Kidney (tissue), 14 donors: ENCODE data around the gene PSORS1C1. TPM values are rescaled to one million over a fixed set of nuclear protein-coding genes. Genes with fewer than 3 reads are reported as not detected.
A peak's percentile ranks its signal among the peaks of the same experiment; 100 is the strongest.

Experiments used
- DNase-seq, 5 donors: peaks; one replicate each; pipeline ENCODE4 v3.0.0-alpha.2; 2013 to 2020
- FAIRE-seq: peaks from 2 replicates; lab custom pipeline; 2012; peaks lifted over from hg19 to GRCh38; lab: Jason Lieb, UNC
- H3K27ac ChIP-seq, 2 donors: one replicate each; pipeline ENCODE4 v1.7.0; 2013; ENCODE audit warnings: low read depth in 2 of 2, low read length in 2 of 2, inconsistent platforms in 1 of 2
- H3K27me3 ChIP-seq: one replicate; pipeline ENCODE4 v1.7.1; 2013; ENCODE audit warnings: low read length, inconsistent platforms; ENCODE audit not compliant: control insufficient read depth, insufficient read depth
- H3K36me3 ChIP-seq, 3 donors: one replicate each; pipeline versions ENCODE4 v1.7.0 to v1.7.1; 2013; ENCODE audit warnings: low read length in 3 of 3, control low read depth in 1 of 3, inconsistent platforms in 1 of 3; ENCODE audit not compliant: insufficient read depth in 3 of 3, control insufficient read depth in 2 of 3
- H3K4me1 ChIP-seq, 3 donors: one replicate each; pipeline versions ENCODE4 v1.7.0 to v1.7.1; 2013; ENCODE audit warnings: low read length in 3 of 3, inconsistent platforms in 1 of 3, low read depth in 1 of 3; ENCODE audit not compliant: control insufficient read depth in 2 of 3, insufficient read depth in 2 of 3
- H3K4me3 ChIP-seq, 3 donors: one replicate each; pipeline versions ENCODE4 v1.7.0 to v1.8.1; 2013; ENCODE audit warnings: low read length in 3 of 3, control low read depth in 1 of 3, inconsistent platforms in 1 of 3
- H3K9ac ChIP-seq, 3 donors: one replicate each; pipeline versions ENCODE4 v1.7.0 to v1.7.1; 2013; ENCODE audit warnings: low read length in 3 of 3, control low read depth in 1 of 3, inconsistent platforms in 1 of 3
- H3K9me3 ChIP-seq, 3 donors: one replicate each; pipeline versions ENCODE4 v1.7.0 to v1.7.1; 2013; ENCODE audit warnings: low read length in 3 of 3, control low read depth in 1 of 3, inconsistent platforms in 1 of 3; ENCODE audit not compliant: control insufficient read depth in 2 of 3, insufficient read depth in 1 of 3
- intact Hi-C: fragments of 100-400 bp; cut with DNase I; formaldehyde crosslinking; loops from one replicate; pipeline ENCODE4 v1.11.1; 2022
- polyA plus RNA-seq: library from polyadenylated mRNA; stranded (reverse); fragments of 350-450 nt; fragmentation: Illumina TruSeq; extraction: RNeasy Lipid Tissue Mini Kit (QIAGEN cat#74804); gene quantifications from one replicate; pipeline ENCODE4 v1.2.3, GENCODE V29; 2014; ENCODE audit warnings: low read depth, low replicate concordance; ENCODE audit not compliant: insufficient read depth
- total RNA-seq: library from RNA; stranded (reverse); fragmentation: NEBNext Ultra II Directional; extraction: Animal tissue kit (Norgen Biotek cat#: 25700); gene quantifications from one replicate; pipeline ENCODE4 v1.2.1, GENCODE V29; 2021
- TF ChIP-seq, protein P1 (sequence below): IDR thresholded peaks from 3 replicates; pipeline ENCODE4 v1.5.1; 2012; ENCODE audit warnings: mild to moderate bottlenecking, moderate library complexity, borderline replicate concordance; ENCODE audit not compliant: insufficient read depth; ENCODE audit errors: extremely low read depth
- donor health status: control.
- donor health status: control.
- donor health status: control.
- donor health status: control.
- donor health status: control.
- donor health status: DM: yes; HTN: yes; CAD: no.
- donor health status: Normal renal cell carcinoma (clear cell type).

Gene PSORS1C1
- total and polyA plus RNA-seq, 2 donors from 2014 or later, result 2.1 to 3.6 TPM

DNA sequence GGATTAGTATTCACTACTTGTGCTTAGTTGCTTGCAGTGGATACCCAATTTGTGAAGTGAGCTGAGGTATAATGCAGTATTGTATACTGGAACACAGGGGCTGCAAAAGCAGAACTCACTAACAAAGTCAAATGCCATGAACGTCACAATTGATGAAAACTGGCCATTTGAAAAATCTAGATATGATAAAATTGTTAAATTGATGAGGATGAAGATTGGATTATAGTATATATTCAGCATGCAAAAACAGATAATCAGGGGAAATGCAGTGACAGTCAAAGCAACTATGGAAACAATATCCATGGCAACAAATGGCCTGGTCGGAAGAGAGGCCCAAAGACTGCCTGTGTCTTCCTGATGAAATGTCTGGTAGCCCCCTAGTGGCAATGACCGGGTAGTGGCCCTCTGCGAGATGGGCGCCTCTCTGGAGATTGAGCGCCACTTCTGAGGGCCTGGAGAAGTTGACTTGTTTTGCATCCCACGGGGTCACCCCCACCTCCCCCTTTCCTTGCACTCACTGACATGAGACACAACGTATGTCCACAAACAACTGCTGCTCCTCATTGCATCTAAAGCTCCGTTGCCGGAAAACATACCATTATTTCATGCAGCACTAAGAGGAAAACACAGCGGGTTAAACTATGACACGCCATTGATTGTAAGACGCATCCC lies 45.8 kb upstream of the PSORS1C1 start:
- peak; percentile 84 to 89 (median 88) for DNase-seq
- no peaks in the 10 kb centered on the region for H3K36me3 ChIP-seq
- TF ChIP-seq, protein P1, sequence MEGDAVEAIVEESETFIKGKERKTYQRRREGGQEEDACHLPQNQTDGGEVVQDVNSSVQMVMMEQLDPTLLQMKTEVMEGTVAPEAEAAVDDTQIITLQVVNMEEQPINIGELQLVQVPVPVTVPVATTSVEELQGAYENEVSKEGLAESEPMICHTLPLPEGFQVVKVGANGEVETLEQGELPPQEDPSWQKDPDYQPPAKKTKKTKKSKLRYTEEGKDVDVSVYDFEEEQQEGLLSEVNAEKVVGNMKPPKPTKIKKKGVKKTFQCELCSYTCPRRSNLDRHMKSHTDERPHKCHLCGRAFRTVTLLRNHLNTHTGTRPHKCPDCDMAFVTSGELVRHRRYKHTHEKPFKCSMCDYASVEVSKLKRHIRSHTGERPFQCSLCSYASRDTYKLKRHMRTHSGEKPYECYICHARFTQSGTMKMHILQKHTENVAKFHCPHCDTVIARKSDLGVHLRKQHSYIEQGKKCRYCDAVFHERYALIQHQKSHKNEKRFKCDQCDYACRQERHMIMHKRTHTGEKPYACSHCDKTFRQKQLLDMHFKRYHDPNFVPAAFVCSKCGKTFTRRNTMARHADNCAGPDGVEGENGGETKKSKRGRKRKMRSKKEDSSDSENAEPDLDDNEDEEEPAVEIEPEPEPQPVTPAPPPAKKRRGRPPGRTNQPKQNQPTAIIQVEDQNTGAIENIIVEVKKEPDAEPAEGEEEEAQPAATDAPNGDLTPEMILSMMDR, result peak; percentile 90
- peak overlapping the region in 1 of 3 donors; percentile 0 for H3K9ac ChIP-seq
- H3K9me3 ChIP-seq, result no peaks in the 10 kb centered on the region
- no peak for FAIRE-seq
- H3K4me1 ChIP-seq, result peaks cover 0 to 2% (median 0%) of the 10 kb centered on the region in 3 donors
- no peak overlapping the region for H3K27ac ChIP-seq
- H3K4me3 ChIP-seq, result no peak overlapping the region
- intact Hi-C loops, result no loop called here
- no peaks in the 10 kb centered on the region for H3K27me3 ChIP-seq

DNA sequence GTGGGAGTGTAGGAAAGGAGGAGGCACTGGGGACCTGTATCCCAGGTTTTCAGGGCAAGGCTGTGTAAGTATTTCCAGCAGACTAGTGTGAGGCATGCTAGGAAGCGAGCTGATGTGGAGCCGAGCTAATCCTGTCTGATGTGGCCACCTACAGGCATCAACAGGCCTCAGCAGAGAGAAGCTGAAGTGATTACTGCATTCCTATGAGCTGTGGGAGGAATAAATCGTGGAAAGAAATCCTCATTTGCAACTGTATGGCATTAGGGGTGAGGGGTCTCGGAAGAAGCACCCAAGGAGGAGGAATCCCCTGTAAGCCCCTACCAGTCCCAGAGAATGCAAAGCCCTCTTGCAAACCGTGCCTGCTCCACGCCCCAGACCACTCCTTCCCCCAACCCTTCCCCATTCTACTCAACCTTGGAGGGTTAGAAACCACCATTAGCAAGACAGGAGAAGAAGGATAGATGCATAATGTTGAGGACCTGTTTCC lies 43.8 kb upstream of the PSORS1C1 start:
- no peak overlapping the region for H3K4me3 ChIP-seq
- TF ChIP-seq, protein P1, result peak; percentile 68
- no peak for FAIRE-seq
- DNase-seq, result peak in 4 of 5 donors; percentile 70 to 89 (median 79)
- H3K27ac ChIP-seq, result no peak overlapping the region
- intact Hi-C loops, result loop anchor here (10.0 kb wide), 2 partner anchors 156 to 246 kb away; partner anchors contain the start of gene VARS2
- H3K9ac ChIP-seq, result no peak overlapping the region
- H3K36me3 ChIP-seq, result no peaks in the 10 kb centered on the region
- no peaks in the 10 kb centered on the region for H3K9me3 ChIP-seq
- H3K4me1 ChIP-seq, result peaks cover 0 to 2% (median 0%) of the 10 kb centered on the region in 3 donors
- no peaks in the 10 kb centered on the region for H3K27me3 ChIP-seq

DNA sequence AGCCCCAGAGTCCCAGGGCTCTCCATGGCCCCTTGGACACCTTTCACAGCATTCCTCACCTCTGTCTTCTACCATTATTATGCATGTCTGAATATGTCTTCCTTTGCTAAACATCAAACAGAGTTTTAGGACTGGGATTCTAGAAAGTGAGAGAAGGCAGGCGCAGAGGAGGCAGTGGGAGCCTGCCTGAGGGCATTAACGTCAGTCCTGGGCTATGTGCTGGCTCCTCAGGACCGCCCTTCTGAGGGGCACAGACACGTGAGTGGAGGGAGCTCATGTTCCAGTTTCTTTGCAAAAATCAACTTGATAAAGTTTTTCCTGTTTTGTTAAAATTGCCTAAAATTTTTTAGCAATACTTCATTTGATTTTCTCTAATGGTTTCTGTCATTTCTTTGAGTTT lies 40.2 kb upstream of the PSORS1C1 start:
- no peaks in the 10 kb centered on the region for H3K9me3 ChIP-seq
- H3K27me3 ChIP-seq, result no peaks in the 10 kb centered on the region
- H3K4me3 ChIP-seq, result no peak overlapping the region
- intact Hi-C loops, result loop anchor here (10.0 kb wide), 2 partner anchors 160 to 250 kb away; partner anchors contain the start of gene VARS2
- peaks cover 0 to 2% (median 0%) of the 10 kb centered on the region in 3 donors for H3K4me1 ChIP-seq
- H3K9ac ChIP-seq, result no peak overlapping the region
- DNase-seq (no peak), FAIRE-seq (no peak)
- TF ChIP-seq, protein P1, result no peak
- H3K36me3 ChIP-seq, result no peaks in the 10 kb centered on the region
- no peak overlapping the region for H3K27ac ChIP-seq
